ENCODE measurements around the gene ZBTB16. TPM values are rescaled to one million over a fixed set of nuclear protein-coding genes. Genes with fewer than 3 reads are reported as not detected.
A peak's percentile ranks its signal among the peaks of the same experiment; 100 is the strongest.

Gene ZBTB16
- total RNA-seq, 1 experiment from 2014 or later, result not detected

- DNase-seq (ENCODE audit: low read depth), result no peak
Observed at GRCh38 chr11:114063829-114064201, 4.3 kb downstream of the ZBTB16 start.

GRCh38 chr11:114064216-114064615 is 4.7 kb downstream of the ZBTB16 start:
- no peak for DNase-seq (ENCODE audit: low read depth)

GRCh38 chr11:114065094-114065493 is 5.6 kb downstream of the ZBTB16 start:
- no peak for DNase-seq (ENCODE audit: low read depth)

GRCh38 chr11:114066046-114066648 is 6.6 kb downstream of the ZBTB16 start:
- no peak for DNase-seq (ENCODE audit: low read depth)

GRCh38 chr11:114068327-114068726 is 8.8 kb downstream of the ZBTB16 start:
- DNase-seq (ENCODE audit: low read depth), result no peak

GRCh38 chr11:114070464-114071139 is 11.1 kb downstream of the ZBTB16 start:
- DNase-seq (ENCODE audit: low read depth), result no peak

- DNase-seq (ENCODE audit: low read depth), result no peak
Observed at GRCh38 chr11:114073007-114073827, 13.7 kb downstream of the ZBTB16 start.

- no peak for DNase-seq (ENCODE audit: low read depth)
Observed at GRCh38 chr11:114073828-114074381, 14.4 kb downstream of the ZBTB16 start.

GRCh38 chr11:114074546-114075343 is 15.2 kb downstream of the ZBTB16 start:
- no peak for DNase-seq (ENCODE audit: low read depth)

GRCh38 chr11:114075344-114075610 is 15.8 kb downstream of the ZBTB16 start:
- no peak for DNase-seq (ENCODE audit: low read depth)

- peak; percentile 27 for DNase-seq (ENCODE audit: low read depth)
Observed at GRCh38 chr11:114075891-114076441, 16.5 kb downstream of the ZBTB16 start.

GRCh38 chr11:114076921-114077331 is 17.4 kb downstream of the ZBTB16 start:
- no peak for DNase-seq (ENCODE audit: low read depth)

GRCh38 chr11:114077482-114078305 is 18.2 kb downstream of the ZBTB16 start:
- DNase-seq (ENCODE audit: low read depth), result no peak

- no peak for DNase-seq (ENCODE audit: low read depth)
Observed at GRCh38 chr11:114078423-114078822, 18.9 kb downstream of the ZBTB16 start.

GRCh38 chr11:114079511-114080065 is 20.1 kb downstream of the ZBTB16 start:
- DNase-seq (ENCODE audit: low read depth), result no peak

GRCh38 chr11:114080219-114080618 is 20.7 kb downstream of the ZBTB16 start:
- no peak for DNase-seq (ENCODE audit: low read depth)

- no peak for DNase-seq (ENCODE audit: low read depth)
Observed at GRCh38 chr11:114080769-114081168, 21.3 kb downstream of the ZBTB16 start.

GRCh38 chr11:114081641-114082414 is 22.3 kb downstream of the ZBTB16 start:
- DNase-seq (ENCODE audit: low read depth), result peak; percentile 55

GRCh38 chr11:114082415-114082748 is 22.9 kb downstream of the ZBTB16 start:
- DNase-seq (ENCODE audit: low read depth), result no peak

- peak; percentile 32 for DNase-seq (ENCODE audit: low read depth)
Observed at GRCh38 chr11:114082767-114083181, 23.3 kb downstream of the ZBTB16 start.
